HL-60/S4 (cell line): ENCODE results near the gene ST8SIA1.
"Not testable (repeated sequence)": the region's sequence is repeated elsewhere in the genome, so short reads cannot be mapped to it uniquely, and the experiment has no call there.

Experiments
- in situ Hi-C: fragments of 300-500 bp; cut with MboI; formaldehyde crosslinking; loops from 2 replicates; pipeline ENCODE4 v1.14.3; 2022; ENCODE audit warnings: low sequenced_read_pairs

The ST8SIA1 gene, protein sequence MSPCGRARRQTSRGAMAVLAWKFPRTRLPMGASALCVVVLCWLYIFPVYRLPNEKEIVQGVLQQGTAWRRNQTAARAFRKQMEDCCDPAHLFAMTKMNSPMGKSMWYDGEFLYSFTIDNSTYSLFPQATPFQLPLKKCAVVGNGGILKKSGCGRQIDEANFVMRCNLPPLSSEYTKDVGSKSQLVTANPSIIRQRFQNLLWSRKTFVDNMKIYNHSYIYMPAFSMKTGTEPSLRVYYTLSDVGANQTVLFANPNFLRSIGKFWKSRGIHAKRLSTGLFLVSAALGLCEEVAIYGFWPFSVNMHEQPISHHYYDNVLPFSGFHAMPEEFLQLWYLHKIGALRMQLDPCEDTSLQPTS

GRCh38 chr12:22334410-22335100 lies at the start of gene ST8SIA1:
Gene ST8SIA1, minus strand, starts transcription at chr12:22334707. Its CDS starts 475 bp downstream, at chr12:22334232.
- in situ Hi-C loops: no loop called here

DNA sequence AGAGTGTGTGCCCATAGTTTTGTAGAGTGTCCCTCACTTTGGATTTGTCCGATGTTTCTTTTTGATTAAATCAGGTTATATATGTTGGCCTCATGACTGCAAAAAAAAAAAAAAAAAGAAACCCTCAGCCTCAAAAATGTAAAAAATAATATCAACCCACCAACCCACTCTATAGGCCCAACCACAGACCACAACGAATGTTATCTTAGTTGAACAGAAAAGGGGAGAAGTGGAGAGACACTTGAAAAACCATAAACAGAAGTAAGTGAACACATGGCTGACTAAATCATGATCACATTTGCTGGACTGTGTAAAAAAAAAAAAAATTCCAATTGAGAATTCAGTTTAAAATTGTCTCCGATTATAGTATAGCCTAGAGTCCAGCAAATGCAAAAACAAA lies 45.5 kb upstream of the ST8SIA1 start:
- in situ Hi-C loops: no loop called here

GRCh38 chr12:22377731-22378496 lies 43.4 kb upstream of the ST8SIA1 start:
- in situ Hi-C loops: no loop called here

DNA sequence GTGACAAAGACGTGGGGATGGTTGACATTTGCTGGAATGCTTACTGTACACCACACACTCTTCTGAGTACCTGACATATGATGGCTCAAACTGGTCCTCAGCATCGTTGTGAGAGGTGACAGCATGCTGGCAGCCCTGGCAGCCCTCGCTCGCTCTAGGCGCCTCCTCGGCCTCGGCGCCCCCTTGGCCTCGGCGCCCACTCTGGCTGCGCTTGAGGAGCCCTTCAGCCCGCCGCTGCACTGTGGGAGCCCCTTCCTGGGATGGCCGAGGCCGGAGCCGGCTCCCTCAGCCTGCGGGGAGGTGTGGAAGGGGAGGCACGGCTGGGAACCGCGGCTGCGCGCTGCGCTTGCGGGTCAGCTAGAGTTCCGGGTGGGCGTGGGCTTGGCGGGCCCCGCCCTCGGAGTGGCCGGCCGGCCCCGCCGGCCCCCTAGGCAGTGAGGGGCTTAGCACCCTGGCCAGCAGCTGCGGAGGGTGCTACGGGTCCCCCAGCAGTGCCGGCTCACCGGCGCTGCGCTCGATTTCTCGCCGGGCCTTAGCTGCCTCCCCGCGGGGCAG lies 42.2 kb upstream of the ST8SIA1 start:
- in situ Hi-C loops: not testable (repeated sequence)

- in situ Hi-C loops: no loop called here
These were observed 40.0 kb upstream of the ST8SIA1 start for GRCh38 chr12:22374508-22374907.

- in situ Hi-C loops: no loop called here
These were observed 37.9 kb upstream of the ST8SIA1 start for GRCh38 chr12:22372277-22372837.

DNA sequence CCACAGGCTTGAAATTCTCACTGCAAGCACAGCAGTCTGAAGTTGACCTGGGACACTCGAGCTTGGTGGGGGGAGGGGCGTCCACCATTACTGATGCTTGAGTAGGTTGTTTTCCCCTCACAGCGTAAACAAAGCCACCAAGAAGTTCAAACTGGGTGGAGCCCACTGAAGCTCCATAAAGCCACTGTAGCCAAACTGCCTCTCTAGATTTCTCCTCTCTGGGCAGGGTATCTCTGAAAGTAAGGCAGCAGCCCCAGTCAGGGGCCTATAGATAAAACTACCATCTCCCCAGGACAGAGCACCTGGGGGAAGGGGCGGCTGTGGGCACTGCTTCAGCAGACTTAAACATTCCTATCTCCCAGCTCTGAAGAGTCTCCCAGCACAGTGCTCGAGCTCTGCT lies 31.7 kb upstream of the ST8SIA1 start:
- in situ Hi-C loops: no loop called here

- in situ Hi-C loops: no loop called here
These were observed 27.3 kb upstream of the ST8SIA1 start for GRCh38 chr12:22361785-22362184.

DNA sequence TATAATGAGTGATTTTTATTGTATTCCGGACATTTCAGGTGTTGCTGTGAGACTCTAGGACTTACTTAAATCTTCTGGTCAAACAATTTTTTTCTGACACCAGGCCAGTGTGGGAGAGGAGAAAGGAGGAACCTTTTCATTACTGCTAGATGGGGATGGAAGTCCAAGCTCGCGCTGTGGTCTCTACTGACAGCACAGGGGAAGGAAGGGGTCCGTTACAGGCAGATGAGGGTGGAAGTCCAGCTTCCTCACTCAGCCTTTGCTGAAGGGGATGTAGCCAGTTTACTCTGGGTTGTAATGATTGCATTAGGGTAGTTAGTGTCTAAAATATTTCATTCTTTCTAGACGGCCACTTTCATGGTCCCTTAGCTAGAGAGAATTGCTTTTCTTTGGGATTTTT lies 26.3 kb upstream of the ST8SIA1 start:
- in situ Hi-C loops: no loop called here

GRCh38 chr12:22357531-22357930 lies 23.0 kb upstream of the ST8SIA1 start:
- in situ Hi-C loops: no loop called here

GRCh38 chr12:22356231-22356630 lies 21.7 kb upstream of the ST8SIA1 start:
- in situ Hi-C loops: no loop called here

GRCh38 chr12:22355011-22355580 lies 20.6 kb upstream of the ST8SIA1 start:
- in situ Hi-C loops: no loop called here

DNA sequence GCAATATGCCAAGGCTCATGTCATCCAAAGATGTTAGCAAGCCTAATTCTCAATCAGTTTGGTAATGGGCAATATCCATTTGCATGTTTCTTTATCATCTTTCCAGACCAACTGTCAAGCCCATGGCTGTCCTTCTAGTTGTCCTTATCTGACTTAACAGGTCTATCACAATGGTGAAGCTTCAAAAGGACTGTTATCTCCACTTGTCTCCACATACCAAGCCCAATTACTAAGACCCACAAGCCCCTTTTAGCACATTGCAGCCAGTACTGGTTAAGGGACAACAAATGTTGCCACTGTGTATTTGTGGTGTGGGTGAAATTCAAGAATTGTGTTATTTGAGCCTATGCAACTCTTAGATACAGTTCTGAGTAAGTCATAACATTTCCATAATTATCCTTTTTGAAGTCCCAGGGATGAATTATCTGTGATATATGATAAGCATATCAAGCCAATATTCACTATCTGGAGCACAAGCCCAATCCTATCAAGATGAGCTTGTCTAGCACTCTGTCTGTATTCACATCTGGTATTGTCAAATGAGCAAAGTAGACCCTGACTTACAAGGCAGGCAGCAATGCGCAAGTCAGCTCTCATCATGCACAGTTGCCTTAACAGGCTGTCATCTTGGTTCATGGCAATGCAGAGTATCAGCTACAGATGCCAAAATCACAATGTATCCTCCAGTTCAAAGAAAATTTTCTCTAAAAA lies 19.3 kb upstream of the ST8SIA1 start:
- in situ Hi-C loops: no loop called here

DNA sequence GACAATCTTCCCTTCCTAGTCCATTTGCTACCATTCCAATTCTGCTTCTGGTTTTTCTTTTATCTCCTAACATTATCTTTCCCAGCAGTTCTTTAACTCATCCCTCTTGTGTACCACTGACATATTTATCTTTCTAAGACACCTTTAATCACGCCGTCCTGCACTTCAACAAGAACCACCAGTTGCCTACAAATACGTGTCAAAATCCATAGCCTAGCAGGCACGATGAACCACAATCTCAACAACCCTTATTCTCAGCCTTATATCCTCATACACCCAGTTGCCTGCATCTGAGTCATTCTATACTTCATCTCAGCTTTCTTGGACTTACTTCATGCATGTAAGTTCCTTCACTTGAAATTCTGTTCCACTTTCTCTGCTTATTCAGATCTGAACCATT lies 16.4 kb upstream of the ST8SIA1 start:
- in situ Hi-C loops: no loop called here

DNA sequence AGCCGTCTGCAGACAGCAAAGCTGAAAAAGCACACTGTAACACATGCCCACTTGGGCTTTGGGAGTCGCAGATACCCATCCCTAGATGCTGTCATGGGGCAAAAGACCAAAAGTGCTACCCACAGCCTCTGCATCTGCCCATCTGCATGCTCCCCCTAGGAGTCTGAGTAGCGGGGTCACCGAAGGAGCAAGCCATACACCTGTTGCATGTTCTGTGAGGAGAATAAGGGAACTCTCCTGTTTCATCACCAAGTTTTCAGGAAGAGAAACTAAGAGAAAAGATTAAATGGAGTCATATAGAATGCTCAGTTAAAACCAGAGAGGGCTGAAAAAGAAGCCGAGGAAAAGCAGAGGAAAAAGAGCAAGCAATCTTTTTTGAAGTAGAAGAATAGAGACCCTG lies 13.7 kb upstream of the ST8SIA1 start:
- in situ Hi-C loops: no loop called here

- in situ Hi-C loops: no loop called here
These were observed 5.6 kb upstream of the ST8SIA1 start for GRCh38 chr12:22340143-22340542.

- in situ Hi-C loops: no loop called here
These were observed 5.2 kb upstream of the ST8SIA1 start for GRCh38 chr12:22339691-22340090.

- in situ Hi-C loops: no loop called here
These were observed 1.3 kb upstream of the ST8SIA1 start for GRCh38 chr12:22335794-22336166.

GRCh38 chr12:22333713-22334409 lies 646 bp downstream of the ST8SIA1 start:
- in situ Hi-C loops: no loop called here
